ENCODE data around the gene CT45A8.
"Not testable (repeated sequence)": the region's sequence is repeated elsewhere in the genome, so short reads cannot be mapped to it uniquely, and the experiment has no call there.

The CT45A8 gene

GRCh38 chrX:135854438-135854837 lies at the start of gene CT45A8:
Gene CT45A8 (minus strand): TSS chrX:135854538. CDS start chrX:135850783, 3,755 bp downstream.
- DNase-seq, result not testable (repeated sequence)

- DNase-seq, result no peak
These were observed 39.0 kb upstream of the CT45A8 start, which contains the start of the genes CT45A10 and SAGE1 for GRCh38 chrX:135893294-135893817. Gene CT45A10 (minus strand): TSS chrX:135893444. CDS start chrX:135885344, 8,100 bp downstream. Gene SAGE1 (plus strand): TSS chrX:135893716. CDS start chrX:135896243, 2,527 bp downstream.

- no peak for DNase-seq
These were observed 38.4 kb upstream of the CT45A8 start for GRCh38 chrX:135892781-135893180.

GRCh38 chrX:135890087-135890585 lies 35.8 kb upstream of the CT45A8 start:
- DNase-seq, result no peak

GRCh38 chrX:135888976-135889375 lies 34.6 kb upstream of the CT45A8 start:
- not testable (repeated sequence) for DNase-seq

- not testable (repeated sequence) for DNase-seq
These were observed 33.9 kb upstream of the CT45A8 start for GRCh38 chrX:135888230-135888629.

GRCh38 chrX:135882741-135883140 lies 28.4 kb upstream of the CT45A8 start:
- DNase-seq, result not testable (repeated sequence)

- not testable (repeated sequence) for DNase-seq
These were observed 17.4 kb upstream of the CT45A8 start, which contains the start of gene CT45A9 for GRCh38 chrX:135871712-135872111. Gene CT45A9 (minus strand): TSS chrX:135871812. CDS start chrX:135868061, 3,751 bp downstream.

GRCh38 chrX:135837180-135837579 lies 17.2 kb downstream of the CT45A8 start, which contains the start of gene CT45A7:
Gene CT45A7 (minus strand): TSS chrX:135837280. CDS start chrX:135833533, 3,747 bp downstream.
- DNase-seq, result not testable (repeated sequence)

- not testable (repeated sequence) for DNase-seq
These were observed 34.4 kb downstream of the CT45A8 start, which contains the start of gene CT45A2 for GRCh38 chrX:135819912-135820311. Gene CT45A2 (minus strand): TSS chrX:135820012. CDS start chrX:135816265, 3,747 bp downstream.

- DNase-seq, result not testable (repeated sequence)
These were observed 51.7 kb downstream of the CT45A8 start, which contains the start of gene CT45A6 for GRCh38 chrX:135802687-135803086. Gene CT45A6 (minus strand): TSS chrX:135802787. CDS start chrX:135798993, 3,794 bp downstream.

Measured in eye (tissue), 1 donor.